Upper lobe of left lung (tissue), 4 donors: ENCODE data around the gene ARID3B.

Experiments
- POLR2A ChIP-seq, 4 donors: fragments of 450-650 bp; IDR thresholded peaks; one replicate each; pipeline ENCODE4 v1.5.1; 2016 to 2017; ENCODE audit warnings: antibody characterized with exemption in 4 of 4, mild to moderate bottlenecking in 2 of 4
- POLR2AphosphoS5 ChIP-seq, 2 donors: sonication (generic); formaldehyde crosslinking; IDR thresholded peaks; one replicate each; pipeline ENCODE4 v1.5.1; 2017; ENCODE audit warnings: antibody characterized with exemption in 2 of 2
- TF ChIP-seq, protein P1 (sequence below), 6 experiments: fragments of 450-650 bp in 4 of 6; fragments of 200-600 bp in 2 of 6; sonication (generic) in 2 of 6; IDR thresholded peaks; one replicate each; pipeline ENCODE4 v1.5.1; 2016 to 2019; ENCODE audit warnings: antibody characterized with exemption in 6 of 6

DNA sequence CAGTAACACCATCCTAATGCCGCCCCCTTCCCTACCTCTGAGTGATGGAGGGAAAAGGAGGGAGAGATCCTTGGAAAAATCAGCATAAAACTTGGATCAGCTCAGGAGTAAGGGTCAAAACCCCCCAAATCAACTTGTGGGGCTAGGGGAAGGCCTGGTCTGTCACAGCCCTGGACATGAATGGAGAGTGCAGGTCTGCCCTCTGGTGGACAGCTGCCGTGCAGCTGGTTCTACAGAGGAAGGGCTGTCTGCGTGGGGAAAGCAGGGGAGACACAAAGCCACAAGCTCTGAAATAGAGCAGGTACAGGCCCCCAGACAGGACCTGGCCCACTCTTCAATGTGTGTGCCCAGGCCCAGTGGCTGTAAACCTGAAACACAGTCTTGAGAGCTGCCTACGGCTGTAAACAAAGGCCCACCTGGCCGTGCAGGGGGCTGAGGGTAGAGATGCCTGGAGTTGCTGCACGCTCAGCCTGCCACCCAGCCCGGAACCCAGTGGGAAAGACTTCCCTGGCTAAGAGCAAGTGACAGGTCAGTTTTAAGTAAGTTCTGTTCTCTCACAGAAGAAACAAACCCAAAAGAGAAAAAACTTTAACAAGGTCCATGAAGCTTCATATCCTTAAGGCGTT is 91.0 kb downstream of the ARID3B start:
- TF ChIP-seq, protein P1, sequence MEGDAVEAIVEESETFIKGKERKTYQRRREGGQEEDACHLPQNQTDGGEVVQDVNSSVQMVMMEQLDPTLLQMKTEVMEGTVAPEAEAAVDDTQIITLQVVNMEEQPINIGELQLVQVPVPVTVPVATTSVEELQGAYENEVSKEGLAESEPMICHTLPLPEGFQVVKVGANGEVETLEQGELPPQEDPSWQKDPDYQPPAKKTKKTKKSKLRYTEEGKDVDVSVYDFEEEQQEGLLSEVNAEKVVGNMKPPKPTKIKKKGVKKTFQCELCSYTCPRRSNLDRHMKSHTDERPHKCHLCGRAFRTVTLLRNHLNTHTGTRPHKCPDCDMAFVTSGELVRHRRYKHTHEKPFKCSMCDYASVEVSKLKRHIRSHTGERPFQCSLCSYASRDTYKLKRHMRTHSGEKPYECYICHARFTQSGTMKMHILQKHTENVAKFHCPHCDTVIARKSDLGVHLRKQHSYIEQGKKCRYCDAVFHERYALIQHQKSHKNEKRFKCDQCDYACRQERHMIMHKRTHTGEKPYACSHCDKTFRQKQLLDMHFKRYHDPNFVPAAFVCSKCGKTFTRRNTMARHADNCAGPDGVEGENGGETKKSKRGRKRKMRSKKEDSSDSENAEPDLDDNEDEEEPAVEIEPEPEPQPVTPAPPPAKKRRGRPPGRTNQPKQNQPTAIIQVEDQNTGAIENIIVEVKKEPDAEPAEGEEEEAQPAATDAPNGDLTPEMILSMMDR (IDR thresholded peaks at IDR 0.05) = peak; percentile 68 to 77 (median 74)
- TF ChIP-seq POLR2AphosphoS5 (IDR thresholded peaks at IDR 0.05) = no peak
- no peak for TF ChIP-seq POLR2A (IDR thresholded peaks at IDR 0.05)
